SK-N-SH (cell line): ENCODE results near the gene REM1. TPM values are rescaled to one million over a fixed set of nuclear protein-coding genes. Genes with fewer than 3 reads are reported as not detected.
A peak's percentile ranks its signal among the peaks of the same experiment; 100 is the strongest.

Experiments
- CTCF ChIA-PET: fragments of 300-600, 350-600 bp; formaldehyde crosslinking; extraction: SDS; loops from one replicate; lab custom pipeline; 2021; lab: Yijun Ruan, JAX
- POLR2A ChIA-PET: fragments of 350-600 bp; sonication (Branson Sonifier 250); formaldehyde crosslinking; extraction: SDS; loops from one replicate; lab custom pipeline; 2020; ENCODE audit warnings: antibody characterized with exemption, inconsistent platforms; lab: Yijun Ruan, JAX
- DNase-seq: peaks from one replicate; pipeline ENCODE4 v3.0.0; 2012
- H2AFZ ChIP-seq: fragments of 200-600 bp; sonication (generic); 2 replicates; pipeline ENCODE4 v1.8.1; 2016; ENCODE audit warnings: antibody characterized with exemption, mild to moderate bottlenecking, low read depth
- H3F3A ChIP-seq: fragments of 200-600 bp; sonication (generic); replicated peaks from 2 replicates; pipeline ENCODE3; 2016; ENCODE audit warnings: antibody characterized with exemption, mild to moderate bottlenecking; ENCODE audit not compliant: insufficient read depth
- H3K27ac ChIP-seq, 2 experiments: fragments of 200-500 bp in 1 of 2; fragments of 200-600 bp in 1 of 2; sonication (Bioruptor generic) in 1 of 2; sonication (generic), shearing (Covaris generic) in 1 of 2; 2 replicates each; pipeline versions ENCODE4 v1.5.1 to v1.6.1; 2014 to 2016; ENCODE audit warnings: low read depth in 2 of 2, inconsistent platforms in 1 of 2, low read length in 1 of 2, mild to moderate bottlenecking in 1 of 2, mixed read lengths in 1 of 2
- H3K27me3 ChIP-seq: fragments of 200-600 bp; sonication (generic), shearing (Covaris generic); 2 replicates; pipeline ENCODE4 v1.6.1; 2016; ENCODE audit warnings: mixed run types; ENCODE audit not compliant: insufficient read depth
- H3K36me3 ChIP-seq, 2 experiments: fragments of 200-500 bp in 1 of 2; fragments of 200-600 bp in 1 of 2; sonication (Bioruptor generic) in 1 of 2; sonication (generic) in 1 of 2; replicated peaks in 1 of 2; 2 replicates each; pipeline versions ENCODE3 to v1.5.1; 2014 to 2016; ENCODE audit warnings: low read length in 1 of 2, mild to moderate bottlenecking in 1 of 2; ENCODE audit not compliant: insufficient read depth in 2 of 2, control insufficient read depth in 1 of 2
- H3K4me1 ChIP-seq, 2 experiments: fragments of 200-500 bp in 1 of 2; fragments of 200-600 bp in 1 of 2; sonication (Bioruptor generic) in 1 of 2; sonication (generic), shearing (Covaris generic) in 1 of 2; 2 replicates each; pipeline versions ENCODE4 v1.5.1 to v1.6.1; 2014 to 2016; ENCODE audit warnings: low read depth in 1 of 2, low read length in 1 of 2, mixed run types in 1 of 2; ENCODE audit not compliant: insufficient read depth in 2 of 2, control insufficient read depth in 1 of 2
- H3K4me2 ChIP-seq: fragments of 200-600 bp; sonication (generic), shearing (Covaris generic); 2 replicates; pipeline ENCODE4 v1.6.1; 2017; ENCODE audit warnings: mixed run types
- H3K4me3 ChIP-seq, 2 experiments: fragments of 200-500 bp in 1 of 2; fragments of 200-600 bp in 1 of 2; sonication (Bioruptor generic) in 1 of 2; sonication (generic), shearing (Covaris generic) in 1 of 2; 2 replicates each; pipeline versions ENCODE4 v1.5.1 to v1.8.1; 2014 to 2016; ENCODE audit warnings: low read depth in 2 of 2, inconsistent platforms in 1 of 2, low read length in 1 of 2, mild to moderate bottlenecking in 1 of 2, mixed read lengths in 1 of 2, moderate library complexity in 1 of 2
- H3K79me2 ChIP-seq: fragments of 200-600 bp; sonication (generic); 2 replicates; pipeline ENCODE4 v1.8.1; 2017; ENCODE audit warnings: mild to moderate bottlenecking; ENCODE audit not compliant: insufficient read depth
- H3K9ac ChIP-seq: fragments of 200-600 bp; sonication (generic); 2 replicates; pipeline ENCODE4 v1.6.1; 2017; ENCODE audit warnings: mixed run types
- H3K9me2 ChIP-seq: fragments of 200-600 bp; sonication (generic); 2 replicates; pipeline ENCODE4 v1.6.1; 2017; ENCODE audit warnings: mixed run types
- H3K9me3 ChIP-seq: fragments of 200-600 bp; sonication (generic); 2 replicates; pipeline ENCODE4 v1.6.1; 2017; ENCODE audit warnings: mixed run types, mild to moderate bottlenecking, moderate library complexity
- H4K20me1 ChIP-seq: fragments of 200-600 bp; sonication (generic); 2 replicates; pipeline ENCODE4 v1.6.1; 2017; ENCODE audit warnings: mild to moderate bottlenecking, mixed run types; ENCODE audit not compliant: insufficient read depth
- CTCF ChIP-seq: fragments of 200-600 bp; sonication (generic); IDR thresholded peaks from 2 replicates; pipeline ENCODE4 v1.6.1; 2017; ENCODE audit warnings: antibody characterized with exemption, mild to moderate bottlenecking, moderate library complexity
- ELF1 ChIP-seq: IDR thresholded peaks from 2 replicates; pipeline ENCODE4 v1.4.0; 2012
- EP300 ChIP-seq, 2 experiments: IDR thresholded peaks; 2 replicates each; pipeline versions ENCODE4 v1.4.0 to v1.6.1; 2012; ENCODE audit warnings: borderline replicate concordance in 1 of 2, low read depth in 1 of 2, low read length in 1 of 2
- MEF2A ChIP-seq: IDR thresholded peaks from 2 replicates; pipeline ENCODE4 v1.4.0; 2012; ENCODE audit warnings: low read depth, borderline replicate concordance
- POLR2AphosphoS5 ChIP-seq: IDR thresholded peaks from 2 replicates; pipeline ENCODE4 v1.6.1; 2012; ENCODE audit warnings: low read depth, low read length
- RAD21 ChIP-seq: IDR thresholded peaks from 2 replicates; pipeline ENCODE4 v1.6.1; 2012; ENCODE audit warnings: mild to moderate bottlenecking, low read length
- RCOR1 ChIP-seq: fragments of 150-350 bp; IDR thresholded peaks from 2 replicates; pipeline ENCODE4 v1.6.1; 2017; ENCODE audit warnings: antibody characterized with exemption, low read length
- REST ChIP-seq: IDR thresholded peaks from 2 replicates; pipeline ENCODE4 v1.6.1; 2012; ENCODE audit warnings: mild to moderate bottlenecking, low read depth, low read length, moderate library complexity
- RFX5 ChIP-seq: IDR thresholded peaks from 2 replicates; pipeline ENCODE4 v1.6.1; 2012; ENCODE audit warnings: mild to moderate bottlenecking, improper control_type of control experiment, low read length
- SIN3A ChIP-seq: IDR thresholded peaks from 2 replicates; pipeline ENCODE4 v1.6.1; 2012; ENCODE audit warnings: low read depth, mild to moderate bottlenecking, low read length, moderate library complexity, borderline replicate concordance
- TAF1 ChIP-seq: IDR thresholded peaks from 2 replicates; pipeline ENCODE4 v1.6.1; 2012; ENCODE audit warnings: low read depth, mild to moderate bottlenecking, low read length, moderate library complexity, borderline replicate concordance
- TCF12 ChIP-seq: IDR thresholded peaks from 2 replicates; pipeline ENCODE4 v1.4.0; 2012
- WGBS: methylation state at CpG from one replicate; pipeline ENCODE4 v1.1.6; 2017; ENCODE audit warnings: low lambda C conversion rate; 5-methylcytosine and 5-hydroxymethylcytosine counted together
- polyA plus RNA-seq, 3 experiments: library from polyadenylated mRNA; depleted of rRNA; stranded (reverse); fragments of >200 nt; gene quantifications; 2 replicates each; pipeline ENCODE4 v1.2.3, GENCODE V29; 2012
- TF ChIP-seq, protein P1 (sequence below): fragments of 150-350 bp; IDR thresholded peaks from 2 replicates; pipeline ENCODE4 v1.6.1; 2017; ENCODE audit warnings: antibody characterized with exemption, low read length, low read depth, borderline replicate concordance
- TF ChIP-seq, protein P2 (sequence below): IDR thresholded peaks from 2 replicates; pipeline ENCODE4 v1.4.0; 2012; ENCODE audit warnings: low read depth
- TF ChIP-seq, protein P3 (sequence below): IDR thresholded peaks from 2 replicates; pipeline ENCODE4 v1.4.0; 2012; ENCODE audit warnings: low read depth, borderline replicate concordance

The REM1 gene
- polyA plus RNA-seq, 1 of the 3 experiments (the other 2 are of a cell fraction), result 7.1 TPM

- no peak for TF ChIP-seq CTCF
- peak; percentile 41; the same call in 1 of the 2 replicates for TF ChIP-seq TAF1
- peak; percentile 74 for TF ChIP-seq TCF12
- TF ChIP-seq, protein P1, sequence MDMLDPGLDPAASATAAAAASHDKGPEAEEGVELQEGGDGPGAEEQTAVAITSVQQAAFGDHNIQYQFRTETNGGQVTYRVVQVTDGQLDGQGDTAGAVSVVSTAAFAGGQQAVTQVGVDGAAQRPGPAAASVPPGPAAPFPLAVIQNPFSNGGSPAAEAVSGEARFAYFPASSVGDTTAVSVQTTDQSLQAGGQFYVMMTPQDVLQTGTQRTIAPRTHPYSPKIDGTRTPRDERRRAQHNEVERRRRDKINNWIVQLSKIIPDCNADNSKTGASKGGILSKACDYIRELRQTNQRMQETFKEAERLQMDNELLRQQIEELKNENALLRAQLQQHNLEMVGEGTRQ, result no peak
- no peak for TF ChIP-seq MEF2A
- TF ChIP-seq, protein P2, sequence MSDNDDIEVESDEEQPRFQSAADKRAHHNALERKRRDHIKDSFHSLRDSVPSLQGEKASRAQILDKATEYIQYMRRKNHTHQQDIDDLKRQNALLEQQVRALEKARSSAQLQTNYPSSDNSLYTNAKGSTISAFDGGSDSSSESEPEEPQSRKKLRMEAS, result no peak
- TF ChIP-seq, all 33 proteins: peak for 17
Measured at GRCh38 chr20:31485450-31486339, 10.6 kb downstream of the REM1 start (continued).

DNA sequence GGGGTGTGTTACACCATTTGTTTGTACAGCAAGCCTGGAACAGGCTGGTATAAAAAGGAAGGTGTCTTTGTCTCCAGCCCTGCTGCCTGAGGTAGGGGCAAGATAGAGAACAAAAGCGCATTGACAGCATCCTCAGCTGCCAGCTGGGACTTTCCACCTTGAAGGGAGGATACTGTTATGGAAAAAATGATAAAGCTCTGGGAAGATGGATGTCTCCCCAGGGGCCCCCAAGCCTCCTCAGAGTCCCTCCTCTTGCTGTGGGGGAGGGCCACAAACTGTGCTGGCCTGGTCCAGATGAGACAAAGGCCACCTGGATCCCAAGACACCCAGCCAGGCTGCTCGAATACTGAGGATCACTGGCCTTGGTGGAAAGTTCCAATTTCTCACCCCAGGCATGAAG lies 13.0 kb downstream of the REM1 start:
- no peaks in the 10 kb centered on the region for H3K9me3 ChIP-seq
- H4K20me1 ChIP-seq, result no peaks in the 10 kb centered on the region
- no peaks in the 10 kb centered on the region for H3K79me2 ChIP-seq
- no peaks in the 10 kb centered on the region for H3K9me2 ChIP-seq
- POLR2A ChIA-PET, result no interaction called here
- WGBS, result 79% methylated on average over 1 of the region's 2 CpGs
- H3K4me3 ChIP-seq, result no peak overlapping the region
- DNase-seq, result no peak
- H3F3A ChIP-seq, result peaks cover 3% of the 10 kb centered on the region
- no peak overlapping the region for H3K27ac ChIP-seq
- no peaks in the 10 kb centered on the region for H3K27me3 ChIP-seq
- H2AFZ ChIP-seq, result no peak overlapping the region
- no peak for TF ChIP-seq POLR2AphosphoS5
- TF ChIP-seq, protein P1, result no peak
- TF ChIP-seq TCF12, result no peak
- no peak for TF ChIP-seq EP300 (IDR thresholded peaks at IDR 0.05; ENCODE audit: borderline replicate concordance in 1 of 2, low read depth in 1 of 2, low read length in 1 of 2)
- TF ChIP-seq SIN3A, result no peak
- no peak for TF ChIP-seq CTCF
- TF ChIP-seq RCOR1, result no peak
- TF ChIP-seq REST, result no peak
- TF ChIP-seq RFX5, result no peak
- TF ChIP-seq RAD21, result no peak
- TF ChIP-seq, protein P3, sequence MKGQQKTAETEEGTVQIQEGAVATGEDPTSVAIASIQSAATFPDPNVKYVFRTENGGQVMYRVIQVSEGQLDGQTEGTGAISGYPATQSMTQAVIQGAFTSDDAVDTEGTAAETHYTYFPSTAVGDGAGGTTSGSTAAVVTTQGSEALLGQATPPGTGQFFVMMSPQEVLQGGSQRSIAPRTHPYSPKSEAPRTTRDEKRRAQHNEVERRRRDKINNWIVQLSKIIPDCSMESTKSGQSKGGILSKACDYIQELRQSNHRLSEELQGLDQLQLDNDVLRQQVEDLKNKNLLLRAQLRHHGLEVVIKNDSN, result no peak
- no peak for TF ChIP-seq ELF1
- TF ChIP-seq, all 33 proteins: peak for 0
- Histone ChIP-seq H3K4me2 (no peak overlapping the region), H3K4me1 (peaks cover 0 to 5% of the 10 kb centered on the region in 2 experiments; a peak in 2 of 4 replicates), H3K36me3 (no peaks in the 10 kb centered on the region), H3K9ac (no peak overlapping the region)
- CTCF ChIA-PET, result interaction anchor here (1.0 to 9.8 kb wide), 2 partner anchors 14 to 31 kb away, joined by 3 to 79 read pairs; no protein-coding TSS in a partner anchor
